GM21367 (cell line): ENCODE measurements around the gene NARF.
"Not testable (repeated sequence)": the region's sequence is repeated elsewhere in the genome, so short reads cannot be mapped to it uniquely, and the experiment has no call there.

Experiments used
- ATAC-seq: cut with Tn5 transposase; IDR thresholded peaks from one replicate; pipeline ENCODE4 v1.9.1; 2021; ENCODE audit not compliant: unreplicated experiment

The NARF gene

DNA sequence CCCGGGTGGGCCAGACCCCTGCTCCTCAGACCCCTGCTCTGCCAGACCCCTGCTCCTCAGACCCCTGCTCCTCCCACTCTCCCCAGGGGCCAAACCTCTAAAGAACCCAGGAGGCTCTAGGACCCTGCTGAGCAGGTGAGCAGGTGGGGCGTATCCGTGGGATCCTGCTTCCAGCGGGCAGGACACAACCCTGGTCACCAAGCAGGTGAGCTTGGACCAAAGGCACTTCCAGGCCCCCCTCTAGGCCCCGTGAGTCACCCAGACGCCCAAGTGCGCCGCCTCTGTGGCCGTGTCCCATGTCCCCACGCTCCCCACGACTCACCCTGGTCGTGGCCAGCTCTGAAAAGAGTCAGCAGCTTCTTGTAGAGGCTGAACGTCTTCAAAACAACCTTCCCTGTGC lies 13.0 kb upstream of the NARF start:
- no peak for ATAC-seq

GRCh38 chr17:82446124-82446523 lies 12.4 kb upstream of the NARF start:
- no peak for ATAC-seq

DNA sequence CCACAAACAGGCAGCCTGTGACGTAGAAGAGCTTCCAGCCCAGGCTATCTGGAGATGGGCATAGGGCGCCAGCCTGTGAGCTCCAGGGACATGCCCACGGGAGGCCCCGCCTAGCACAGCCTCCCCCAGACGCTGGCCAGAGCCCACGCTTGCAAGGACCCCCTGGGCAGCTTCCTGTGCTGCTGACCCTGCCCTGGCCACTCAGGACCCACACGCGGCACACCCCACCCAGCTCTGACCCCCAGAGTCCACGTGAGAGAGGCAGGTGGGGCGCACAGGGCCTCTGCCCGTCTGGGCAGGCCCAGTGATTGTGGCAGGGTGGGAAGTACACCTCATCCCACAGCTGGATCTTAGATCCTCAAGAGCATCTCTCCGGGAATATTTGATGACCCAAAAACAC lies 11.9 kb upstream of the NARF start:
- no peak for ATAC-seq

DNA sequence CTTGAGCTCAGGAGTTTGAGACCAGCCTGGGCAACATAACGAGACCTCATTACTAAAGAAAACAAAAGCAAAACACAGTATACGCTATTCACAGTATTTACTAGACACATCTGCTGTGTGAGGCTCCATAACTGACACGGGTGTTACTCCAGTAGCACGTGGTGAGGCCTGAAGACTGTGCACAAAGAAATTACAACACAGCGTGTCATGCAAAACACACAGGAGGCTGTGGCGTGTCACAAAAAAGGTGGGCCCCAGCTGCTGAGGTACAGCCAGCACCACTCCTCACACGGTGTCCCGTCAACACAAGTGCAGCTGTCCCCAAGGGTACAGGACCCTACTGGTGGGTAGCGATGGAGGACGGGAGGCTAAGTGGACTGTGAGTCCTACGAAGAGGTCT lies 10.7 kb upstream of the NARF start:
- no peak for ATAC-seq

- ATAC-seq: peak; percentile 36
Observed at GRCh38 chr17:82449131-82449882, 9.2 kb upstream of the NARF start.

DNA sequence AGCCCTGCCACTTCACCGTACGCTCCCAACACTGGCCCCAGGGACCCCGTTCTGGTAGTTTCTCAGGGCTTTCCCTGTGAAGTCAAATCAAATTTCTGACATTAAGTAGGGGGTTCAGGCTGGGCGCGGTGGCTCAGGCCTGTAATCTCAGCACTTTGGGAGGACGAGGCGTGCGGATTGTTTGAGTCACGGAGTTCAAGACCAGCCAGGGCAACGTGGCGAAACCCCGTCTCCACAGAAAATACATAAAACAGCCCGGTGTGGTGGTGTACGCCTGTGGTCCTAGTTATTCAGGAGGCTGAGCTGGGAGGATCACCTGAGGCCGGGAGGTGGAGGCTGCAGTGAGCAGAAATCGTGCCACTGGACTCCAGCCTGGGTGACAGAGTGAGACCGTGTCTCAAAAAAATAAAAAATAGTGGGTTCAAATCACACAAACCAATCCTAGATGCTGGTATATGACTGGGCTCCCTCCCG lies 8.6 kb upstream of the NARF start:
- no peak for ATAC-seq

GRCh38 chr17:82450357-82451106 lies 8.0 kb upstream of the NARF start, which contains the start of gene CYBC1:
TSS of gene CYBC1 (minus strand) at chr17:82450752. CDS start at chr17:82449254, 1,498 bp downstream.
- ATAC-seq: peak; percentile 50

DNA sequence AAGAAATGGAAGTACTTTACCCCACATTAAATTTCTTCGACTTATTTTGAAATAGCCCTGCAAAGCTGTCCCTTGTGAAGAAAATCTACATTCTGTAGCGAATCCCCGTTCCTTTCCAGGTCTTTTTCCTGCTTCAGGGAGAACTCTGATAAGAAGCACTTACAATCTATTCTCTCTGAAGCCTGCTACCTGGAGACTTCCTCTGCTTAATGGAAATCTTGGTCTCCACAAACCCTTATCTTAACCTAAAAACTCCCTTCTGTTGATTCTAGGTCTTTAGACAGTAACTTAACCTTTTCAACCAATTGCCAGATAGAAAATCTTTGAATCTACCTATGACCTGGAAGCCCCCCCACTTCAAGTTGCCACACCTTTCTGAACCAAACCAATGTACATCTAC lies 6.4 kb upstream of the NARF start:
- no peak for ATAC-seq

DNA sequence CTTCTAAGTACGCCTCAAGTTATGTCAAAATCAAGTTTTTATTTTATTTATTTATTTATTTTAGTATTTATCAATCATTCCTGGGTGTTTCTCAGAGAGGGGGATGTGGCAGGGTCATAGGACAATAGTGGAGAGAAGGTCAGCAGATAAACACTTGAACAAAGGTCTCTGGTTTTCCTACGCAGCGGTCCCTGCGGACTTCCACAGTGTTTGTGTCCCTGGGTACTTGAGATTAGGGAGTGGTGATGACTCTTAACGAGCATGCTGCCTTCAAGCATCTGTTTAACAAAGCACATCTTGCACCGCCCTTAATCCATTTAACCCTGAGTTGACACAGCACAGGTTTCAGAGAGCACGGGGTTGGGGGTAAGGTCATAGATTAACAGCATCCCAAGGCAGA lies 5.4 kb upstream of the NARF start:
- not testable (repeated sequence) for ATAC-seq

DNA sequence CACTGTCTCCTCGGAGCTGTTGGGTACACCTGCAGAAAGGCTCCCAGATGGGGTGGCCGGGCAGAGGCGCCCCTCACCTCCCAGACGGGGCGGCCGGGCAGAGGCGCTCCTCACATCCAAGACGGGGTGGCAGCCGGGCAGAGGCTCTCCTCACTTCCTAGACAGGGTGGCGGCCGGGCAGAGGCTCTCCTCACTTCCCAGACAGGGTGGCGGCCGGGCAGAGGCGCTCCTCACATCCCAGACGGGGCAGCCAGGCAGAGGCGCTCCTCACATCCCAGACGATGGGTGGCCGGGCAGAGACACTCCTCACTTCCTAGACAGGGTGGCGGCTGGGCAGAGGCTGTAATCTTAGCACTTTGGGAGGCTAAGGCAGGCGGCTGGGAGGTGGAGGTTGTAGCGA lies 4.8 kb upstream of the NARF start:
- not testable (repeated sequence) for ATAC-seq

GRCh38 chr17:82457073-82457928 lies 1.2 kb upstream of the NARF start:
- ATAC-seq: no peak

DNA sequence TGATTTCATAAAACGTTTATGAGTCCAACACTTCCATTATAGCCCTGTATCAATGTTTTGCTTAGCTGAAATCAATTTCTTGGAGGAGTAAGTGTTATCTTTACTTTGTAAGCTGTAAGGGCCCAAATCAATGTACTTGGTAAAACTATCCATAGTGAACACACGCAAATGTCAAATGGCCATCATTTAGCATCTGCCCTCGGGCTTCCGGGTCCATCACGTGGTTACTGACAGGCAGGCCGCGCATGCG lies 687 bp upstream of the NARF start:
- ATAC-seq: no peak

DNA sequence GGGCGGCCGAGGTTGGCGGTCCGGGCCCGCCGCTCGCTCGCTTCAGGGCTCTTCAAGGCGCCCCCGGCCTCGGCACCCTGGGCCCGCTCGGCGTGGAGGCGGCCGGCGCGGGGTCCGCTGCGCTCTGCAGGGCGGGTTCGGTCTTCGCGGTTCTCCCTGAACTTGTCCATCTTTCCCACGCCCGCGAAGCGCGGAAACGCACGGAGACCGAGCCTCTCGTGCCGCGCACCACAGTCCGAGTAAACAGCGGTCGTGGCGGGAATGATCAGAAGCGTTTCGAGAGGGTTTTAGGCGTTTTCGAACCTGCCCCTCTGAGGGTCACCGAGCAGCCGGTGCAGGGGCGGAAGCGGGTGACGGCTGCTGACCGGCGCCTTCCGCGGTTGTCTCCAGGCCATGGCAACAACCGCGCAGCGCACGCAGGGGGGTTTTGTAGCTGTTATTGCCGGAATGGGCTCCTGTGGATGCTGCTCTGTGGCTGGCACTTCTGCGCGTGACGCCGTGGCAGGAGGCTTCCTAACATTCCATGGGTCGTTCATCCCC lies 414 bp downstream of the NARF start:
- ATAC-seq: peak; percentile 23

DNA sequence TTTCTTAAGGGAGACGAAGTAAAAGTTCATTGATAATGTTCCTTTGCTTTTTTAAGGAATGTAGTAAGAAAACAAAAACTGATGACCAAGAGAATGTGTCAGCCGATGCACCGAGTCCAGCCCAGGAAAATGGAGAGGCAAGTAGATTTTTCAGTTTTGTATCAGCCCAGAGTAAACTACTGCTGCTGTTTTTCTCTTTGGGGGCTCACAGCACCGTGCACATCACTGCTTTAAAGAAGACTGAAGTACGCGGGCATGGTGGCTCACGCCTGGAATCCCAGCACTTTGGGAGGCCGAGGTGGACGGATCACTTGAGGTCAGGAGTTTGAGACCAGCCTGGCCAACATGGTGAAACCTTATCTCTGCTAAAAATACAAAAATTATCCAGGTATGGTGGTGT lies 1.4 kb downstream of the NARF start:
- ATAC-seq: not testable (repeated sequence)

DNA sequence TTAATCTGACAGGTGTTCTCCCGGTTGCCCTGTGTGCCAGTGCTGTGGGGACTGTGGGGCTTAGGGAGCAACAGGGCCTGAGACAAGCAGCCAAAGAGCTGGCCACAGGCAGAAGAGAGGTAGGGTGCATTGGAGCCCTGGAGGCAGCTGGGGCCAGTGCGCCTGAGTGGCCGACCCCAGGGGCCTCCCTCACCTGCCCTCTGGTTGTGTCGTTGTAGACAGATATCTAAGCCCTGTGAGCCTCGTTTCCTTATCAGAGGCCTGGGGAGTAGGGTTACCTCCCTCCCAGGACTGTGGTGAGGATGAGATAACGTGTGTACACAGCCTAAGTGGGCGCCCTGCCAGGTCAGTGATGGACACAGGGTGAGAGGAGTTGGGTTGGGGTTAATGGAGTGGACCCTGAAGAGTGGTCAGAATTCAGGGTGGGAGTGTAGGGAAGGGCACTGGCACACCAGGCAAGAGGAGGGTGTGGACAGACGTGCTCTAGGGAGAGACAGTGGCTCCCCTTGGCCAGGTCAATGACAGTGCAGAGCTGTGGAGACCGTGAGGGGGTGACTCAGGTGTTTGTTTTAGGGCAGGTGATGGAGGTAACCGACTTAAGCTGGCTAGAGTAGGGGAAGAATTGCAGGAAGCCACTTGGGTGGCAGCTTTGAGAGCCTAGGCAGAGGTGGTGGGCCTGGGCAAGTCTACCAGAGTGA lies 3.4 kb downstream of the NARF start:
- no peak for ATAC-seq

- ATAC-seq: no peak
Observed at GRCh38 chr17:82463391-82463790, 4.8 kb downstream of the NARF start.

DNA sequence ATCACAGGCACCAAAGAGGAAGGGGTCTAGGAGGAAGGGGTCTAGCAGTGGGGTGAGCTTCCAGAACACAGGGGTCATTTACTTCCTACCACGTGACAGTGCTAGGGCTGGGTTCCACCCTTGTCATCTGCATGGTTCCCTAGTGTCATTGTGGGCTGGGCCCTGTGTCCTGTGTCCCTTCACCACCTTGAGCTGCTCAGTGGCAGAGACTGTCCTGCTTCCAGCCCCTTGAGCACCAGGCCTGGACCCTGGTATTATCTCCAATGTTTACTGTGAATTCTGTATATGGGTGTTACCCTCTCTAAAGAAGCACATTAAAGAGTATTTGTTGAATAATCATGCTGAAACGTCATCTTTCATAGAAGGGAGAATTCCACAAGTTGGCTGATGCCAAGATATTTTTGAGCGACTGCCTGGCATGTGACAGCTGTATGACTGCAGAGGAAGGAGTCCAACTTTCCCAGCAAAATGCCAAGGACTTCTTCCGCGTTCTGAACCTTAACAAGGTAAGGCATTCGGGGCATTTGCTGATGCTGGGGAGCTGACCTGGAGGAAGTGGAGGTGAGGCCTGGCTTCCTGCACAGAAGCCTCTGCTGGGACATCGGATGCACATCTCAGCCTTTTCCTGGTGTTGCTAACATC lies 5.5 kb downstream of the NARF start:
- no peak for ATAC-seq

- no peak for ATAC-seq
Observed at GRCh38 chr17:82464567-82464929, 6.0 kb downstream of the NARF start.

DNA sequence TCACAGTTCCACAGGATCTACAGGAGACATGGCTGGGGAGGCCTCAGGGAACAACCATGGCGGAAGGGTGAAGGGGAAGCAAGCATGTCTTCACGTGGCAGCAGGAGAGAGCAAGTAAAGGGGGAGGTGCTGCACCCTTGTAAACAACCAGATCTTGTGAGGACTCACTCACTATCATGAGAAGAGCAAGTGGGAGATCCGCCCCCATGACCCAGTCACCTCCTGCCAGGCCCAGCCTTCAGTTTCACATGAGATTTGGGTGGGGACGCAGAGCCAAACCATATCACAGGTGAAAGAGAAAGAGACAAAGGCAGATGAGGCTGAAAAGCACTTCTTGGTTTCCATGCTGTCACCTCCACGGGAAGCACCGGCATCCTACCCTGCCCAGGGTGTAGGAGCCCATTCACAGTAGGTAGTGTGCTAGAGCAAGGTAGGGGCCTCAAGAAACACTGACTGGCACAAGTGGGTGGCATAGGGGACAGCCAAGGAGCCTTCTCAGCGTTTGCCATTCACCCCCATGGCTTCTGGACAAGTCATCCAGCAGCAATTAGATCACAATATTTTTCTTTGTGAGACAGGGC lies 6.6 kb downstream of the NARF start:
- ATAC-seq: no peak

- no peak for ATAC-seq
Observed at GRCh38 chr17:82468692-82469091, 10.2 kb downstream of the NARF start.
